H1 (cell line): ENCODE data around the gene PIMREG. TPM values are rescaled to one million over a fixed set of nuclear protein-coding genes. Genes with fewer than 3 reads are reported as not detected.
A peak's percentile ranks its signal among the peaks of the same experiment; 100 is the strongest.

Source experiments
- CTCF ChIA-PET: fragments of 300-600 bp; sonication (Branson Sonifier 250); formaldehyde crosslinking; loops from one replicate; lab custom pipeline; 2021; ENCODE audit not compliant: partially characterized antibody; lab: Charles Lee
- POLR2A ChIA-PET: fragments of 300-600 bp; sonication (Branson Sonifier 250); formaldehyde crosslinking; loops from one replicate; lab custom pipeline; 2021; ENCODE audit warnings: inconsistent platforms; ENCODE audit not compliant: partially characterized antibody; lab: Charles Lee
- DNase-seq, 2 experiments: peaks; one replicate each; pipeline versions ENCODE4 v3.0.0 to v3.0.0-alpha.2; 2010 to 2022; ENCODE audit warnings: low spot score in 2 of 2, low read depth in 1 of 2, mixed read lengths in 1 of 2
- FAIRE-seq: peaks from 2 replicates; lab custom pipeline; 2011; peaks lifted over from hg19 to GRCh38; lab: Jason Lieb, UNC
- H2AFZ ChIP-seq: 2 replicates; pipeline ENCODE4 v1.8.1; 2012; ENCODE audit warnings: low read length, inconsistent platforms
- H2AK5ac ChIP-seq: 2 replicates; pipeline ENCODE4 v1.6.1; 2013; ENCODE audit warnings: low read depth, low read length
- H2BK120ac ChIP-seq: replicated peaks from 2 replicates; pipeline ENCODE3; 2013; ENCODE audit warnings: low read depth, low read length, inconsistent platforms
- H2BK12ac ChIP-seq: 2 replicates; pipeline ENCODE4 v1.6.1; 2013; ENCODE audit warnings: low read depth, low read length
- H2BK15ac ChIP-seq: 2 replicates; pipeline ENCODE4 v1.6.1; 2013; ENCODE audit warnings: low read length
- H2BK20ac ChIP-seq: 2 replicates; pipeline ENCODE4 v1.6.1; 2013; ENCODE audit warnings: low read length
- H2BK5ac ChIP-seq: 2 replicates; pipeline ENCODE4 v1.6.1; 2013; ENCODE audit warnings: low read depth, low read length
- H3K14ac ChIP-seq: 2 replicates; pipeline ENCODE4 v1.6.1; 2013; ENCODE audit warnings: inconsistent platforms; ENCODE audit not compliant: insufficient read length
- H3K18ac ChIP-seq: 2 replicates; pipeline ENCODE4 v1.6.1; 2013; ENCODE audit warnings: low read length; ENCODE audit errors: extremely low read depth
- H3K23ac ChIP-seq: 2 replicates; pipeline ENCODE4 v1.6.1; 2013; ENCODE audit warnings: inconsistent platforms; ENCODE audit not compliant: insufficient read length
- H3K23me2 ChIP-seq: 2 replicates; pipeline ENCODE4 v1.6.1; 2013; ENCODE audit warnings: low read depth, low read length
- H3K27ac ChIP-seq: 2 replicates; pipeline ENCODE4 v1.6.1; 2011; ENCODE audit warnings: low read depth, low read length, inconsistent platforms
- H3K27me3 ChIP-seq, 4 experiments: replicated peaks in 1 of 4; 1 replicate in 1 of 4; 2 replicates in 3 of 4; pipeline versions ENCODE4 v1.6.1 to v1.8.1; 2011 to 2013; ENCODE audit warnings: low read length in 3 of 4, mild to moderate bottlenecking in 3 of 4, inconsistent platforms in 2 of 4, mixed read lengths in 2 of 4, moderate library complexity in 1 of 4; ENCODE audit not compliant: control insufficient read depth in 3 of 4, insufficient read depth in 3 of 4; ENCODE audit errors: extremely low read depth in 1 of 4
- H3K36me3 ChIP-seq, 4 experiments: 2 replicates each; pipeline versions ENCODE4 v1.6.1 to v1.8.1; 2011 to 2013; ENCODE audit warnings: mild to moderate bottlenecking in 4 of 4, low read length in 3 of 4, moderate library complexity in 2 of 4, control low read depth in 1 of 4, inconsistent platforms in 1 of 4; ENCODE audit not compliant: insufficient read depth in 4 of 4, control insufficient read depth in 2 of 4
- H3K4ac ChIP-seq: replicated peaks from 2 replicates; pipeline ENCODE3; 2013; ENCODE audit warnings: low read length, low read depth, mixed read lengths, inconsistent platforms; ENCODE audit not compliant: insufficient read length
- H3K4me1 ChIP-seq, 4 experiments: replicated peaks in 1 of 4; 1 replicate in 1 of 4; 2 replicates in 3 of 4; pipeline versions ENCODE4 v1.6.1 to v1.8.1; 2011 to 2013; ENCODE audit warnings: low read length in 3 of 4, inconsistent platforms in 2 of 4, mixed read lengths in 1 of 4; ENCODE audit not compliant: insufficient read depth in 4 of 4, control insufficient read depth in 3 of 4
- H3K4me2 ChIP-seq, 2 experiments: 2 replicates each; pipeline versions ENCODE4 v1.6.1 to v1.8.1; 2011 to 2013; ENCODE audit warnings: low read depth in 2 of 2, low read length in 2 of 2, control low read depth in 1 of 2, inconsistent platforms in 1 of 2, mild to moderate bottlenecking in 1 of 2; ENCODE audit not compliant: insufficient read depth in 1 of 2
- H3K4me3 ChIP-seq, 4 experiments: fragments of 200-600, 300-600 bp in 1 of 4; sonication (generic), shearing (Covaris generic), sonication (Bioruptor Twin) in 1 of 4; 2 replicates each; pipeline versions ENCODE4 v1.5.1 to v1.8.1; 2011 to 2016; ENCODE audit warnings: low read length in 4 of 4, low read depth in 3 of 4, control low read depth in 2 of 4, inconsistent platforms in 2 of 4, mild to moderate bottlenecking in 2 of 4, mixed read lengths in 1 of 4, moderate library complexity in 1 of 4; ENCODE audit not compliant: insufficient read depth in 2 of 4; ENCODE audit errors: extremely low read depth in 1 of 4
- H3K56ac ChIP-seq: replicated peaks from 2 replicates; pipeline ENCODE3; 2013; ENCODE audit warnings: low read depth, mild to moderate bottlenecking, mixed read lengths, low read length, inconsistent platforms; ENCODE audit not compliant: insufficient read length
- H3K79me1 ChIP-seq: 2 replicates; pipeline ENCODE4 v1.6.1; 2013; ENCODE audit warnings: low read depth, low read length, control low read depth
- H3K79me2 ChIP-seq, 2 experiments: 2 replicates each; pipeline versions ENCODE4 v1.6.1 to v1.8.1; 2012 to 2013; ENCODE audit warnings: low read length in 2 of 2, mild to moderate bottlenecking in 2 of 2, inconsistent platforms in 1 of 2; ENCODE audit not compliant: insufficient read depth in 2 of 2, control insufficient read depth in 1 of 2
- H3K9ac ChIP-seq, 4 experiments: replicated peaks in 1 of 4; 1 replicate in 1 of 4; 2 replicates in 3 of 4; pipeline versions ENCODE4 v1.6.1 to v1.8.1; 2011 to 2013; ENCODE audit warnings: low read depth in 3 of 4, low read length in 3 of 4, control low read depth in 2 of 4, mild to moderate bottlenecking in 2 of 4, moderate library complexity in 2 of 4, inconsistent platforms in 1 of 4; ENCODE audit errors: extremely low read depth in 1 of 4
- H3K9me3 ChIP-seq, 2 experiments: 2 replicates each; pipeline versions ENCODE4 v1.6.1 to v1.8.1; 2012 to 2013; ENCODE audit warnings: mild to moderate bottlenecking in 2 of 2, moderate library complexity in 2 of 2, control low read depth in 1 of 2, inconsistent platforms in 1 of 2, low read depth in 1 of 2, low read length in 1 of 2, mixed read lengths in 1 of 2; ENCODE audit not compliant: insufficient read depth in 2 of 2
- H4K20me1 ChIP-seq, 2 experiments: replicated peaks in 1 of 2; 2 replicates each; pipeline versions ENCODE3 to v1.8.1; 2011 to 2013; ENCODE audit warnings: inconsistent platforms in 2 of 2, low read length in 2 of 2, mild to moderate bottlenecking in 1 of 2; ENCODE audit not compliant: insufficient read depth in 2 of 2, control insufficient read depth in 1 of 2
- H4K5ac ChIP-seq: 2 replicates; pipeline ENCODE4 v1.6.1; 2013; ENCODE audit warnings: low read length, low read depth, mixed read lengths, inconsistent platforms; ENCODE audit not compliant: insufficient read length
- H4K8ac ChIP-seq: 2 replicates; pipeline ENCODE4 v1.8.0; 2013; ENCODE audit warnings: mild to moderate bottlenecking, moderate library complexity, low read length, inconsistent platforms; ENCODE audit not compliant: insufficient read depth; ENCODE audit errors: extremely low read depth
- H4K91ac ChIP-seq: replicated peaks from 2 replicates; pipeline ENCODE3; 2013; ENCODE audit warnings: low read length, mixed read lengths, inconsistent platforms; ENCODE audit not compliant: insufficient read length
- BCL11A ChIP-seq, 2 experiments: IDR thresholded peaks; one replicate each; pipeline ENCODE4 v1.6.1; 2011; ENCODE audit warnings: low read depth in 2 of 2, low read length in 2 of 2, mild to moderate bottlenecking in 2 of 2
- BRCA1 ChIP-seq: IDR thresholded peaks from 2 replicates; pipeline ENCODE4 v1.6.1; 2012; ENCODE audit warnings: low read depth, low read length, improper control_type of control experiment
- CEBPB ChIP-seq: IDR thresholded peaks from 2 replicates; pipeline ENCODE4 v1.6.1; 2012; ENCODE audit warnings: low read depth, low read length
- CHD2 ChIP-seq: IDR thresholded peaks from 2 replicates; pipeline ENCODE4 v1.6.1; 2012; ENCODE audit warnings: low read length, improper control_type of control experiment
- CTBP2 ChIP-seq: IDR thresholded peaks from 2 replicates; pipeline ENCODE4 v1.7.0; 2011; ENCODE audit warnings: borderline replicate concordance, mild to moderate bottlenecking, moderate library complexity, mixed read lengths, low read length; ENCODE audit not compliant: insufficient read depth, insufficient read length
- HDAC6 ChIP-seq: IDR thresholded peaks from one replicate; pipeline ENCODE4 v1.7.1; 2012; ENCODE audit warnings: low read depth, mild to moderate bottlenecking, inconsistent platforms, low read length, moderate library complexity
- NRF1 ChIP-seq: IDR thresholded peaks from 2 replicates; pipeline ENCODE4 v1.6.1; 2011; ENCODE audit warnings: mild to moderate bottlenecking, low read depth, low read length, improper control_type of control experiment
- RAD21 ChIP-seq, 2 experiments: IDR thresholded peaks in 1 of 2; conservative IDR thresholded peaks in 1 of 2; 2 replicates each; pipeline ENCODE4 v1.6.1; 2011; ENCODE audit warnings: low read depth in 2 of 2, low read length in 2 of 2, improper control_type of control experiment in 1 of 2, inconsistent platforms in 1 of 2, mild to moderate bottlenecking in 1 of 2, moderate library complexity in 1 of 2
- RBBP5 ChIP-seq: IDR thresholded peaks from 2 replicates; pipeline ENCODE4 v1.7.1; 2012; ENCODE audit warnings: low read depth, mild to moderate bottlenecking, inconsistent platforms, low read length, moderate library complexity, borderline replicate concordance
- RFX5 ChIP-seq: IDR thresholded peaks from 2 replicates; pipeline ENCODE4 v1.6.1; 2011; ENCODE audit warnings: low read depth, low read length, improper control_type of control experiment, borderline replicate concordance
- RXRA ChIP-seq: IDR thresholded peaks from 2 replicates; pipeline ENCODE4 v1.6.1; 2011; ENCODE audit warnings: low read depth, mild to moderate bottlenecking, low read length, moderate library complexity; ENCODE audit not compliant: insufficient read depth
- TAF1 ChIP-seq: IDR thresholded peaks from 2 replicates; pipeline ENCODE4 v1.6.1; 2011; ENCODE audit warnings: mild to moderate bottlenecking, low read depth, low read length
- YY1 ChIP-seq: IDR thresholded peaks from 2 replicates; pipeline ENCODE4 v1.6.1; 2011; ENCODE audit warnings: low read depth, mild to moderate bottlenecking, low read length
- WGBS, 2 experiments: shearing (Covaris generic) in 1 of 2; methylation state at CpG; one replicate each; pipeline versions ENCODE4 v1.1.6 to v1.1.7; 2013 to 2015; ENCODE audit warnings: low lambda C conversion rate in 2 of 2, mixed read lengths in 2 of 2, inconsistent platforms in 1 of 2, low coverage in 1 of 2, missing lambda C conversion rate in 1 of 2; ENCODE audit not compliant: insufficient replicate concordance in 2 of 2, insufficient coverage in 1 of 2, insufficient read length in 1 of 2; ENCODE audit errors: extremely low coverage in 1 of 2, missing lambda C conversion rate in 1 of 2; 5-methylcytosine and 5-hydroxymethylcytosine counted together
- polyA plus RNA-seq, 7 experiments: library from polyadenylated mRNA; depleted of rRNA in 3 of 7; stranded (reverse) in 5 of 7; unstranded in 2 of 7; fragments of >200 nt in 5 of 7; fragments of 200-250 nt in 2 of 7; gene quantifications; 1 replicate in 5 of 7; 2 replicates in 1 of 7; 4 replicates in 1 of 7; pipeline versions ENCODE4 v1.2.1 to v1.2.3, GENCODE V29; 2011 to 2013; ENCODE audit warnings: missing spikeins in 2 of 7, mixed read lengths in 2 of 7
- total RNA-seq: library from RNA; stranded (reverse); fragmentation: NEBNext Ultra II Directional; extraction: Animal tissue kit (Norgen Biotek cat#: 25700); gene quantifications from 2 replicates; pipeline ENCODE4 v1.2.1, GENCODE V29; 2021

Gene PIMREG
- total and polyA plus RNA-seq, 2 of the 8 experiments (the other 6 are each of a cell fraction or from before 2014, with no cell fraction given) = 133 to 148 TPM

GRCh38 chr17:6473128-6473767 is 29.0 kb downstream of the PIMREG start:
- Histone ChIP-seq H3K27ac (no peak overlapping the region), H2AK5ac (no peak overlapping the region), H2BK120ac (no peak overlapping the region), H3K56ac (no peak overlapping the region), H4K8ac (no peak overlapping the region), H3K18ac (peak overlapping the region; percentile 60; the same call in 1 of the 2 replicates), H2AFZ (no peak overlapping the region), H3K9ac (no peak overlapping the region), H3K4me1 (peaks cover 0 to 13% (median 8%) of the 10 kb centered on the region in 4 experiments; a peak in 4 of 7 replicates), H3K4me3 (no peak overlapping the region), H3K23ac (no peak overlapping the region), H2BK5ac (peak overlapping the region; percentile 48; the same call in 1 of the 2 replicates), H3K79me1 (no peaks in the 10 kb centered on the region), H3K4ac (no peak overlapping the region), H3K23me2 (no peaks in the 10 kb centered on the region), H4K20me1 (no peaks in the 10 kb centered on the region), H2BK15ac (0 out of 2 replicates have a peak overlapping the region, but pooled peaks have one; percentile 77), H2BK12ac (peak overlapping the region; percentile 72; the same call in 1 of the 2 replicates), H4K5ac (no peak overlapping the region), H3K4me2 (no peak overlapping the region), H4K91ac (no peak overlapping the region), H2BK20ac (no peak overlapping the region), H3K27me3 (no peaks in the 10 kb centered on the region), H3K36me3 (no peaks in the 10 kb centered on the region), H3K79me2 (no peaks in the 10 kb centered on the region), H3K9me3 (no peaks in the 10 kb centered on the region), H3K14ac (no peak overlapping the region)
- POLR2A ChIA-PET = interaction anchor here (0.5 to 2.0 kb wide), 7 partner anchors 10 to 169 kb away, joined by 3 to 10 read pairs (median 3); no protein-coding TSS in a partner anchor
- 56% methylated on average over 14 of the region's 14 CpGs; no CpG with 5 or more reads in 1 of the 2 experiments for WGBS, 2 experiments
- CTCF ChIA-PET = interaction anchor here (0.7 to 6.4 kb wide), 39 partner anchors 10 to 978 kb away, joined by 3 to 68 read pairs (median 5); no protein-coding TSS in a partner anchor
- FAIRE-seq = peak; percentile 73
- peak in 1 of 2 experiments; percentile 93 for DNase-seq
- TF ChIP-seq RFX5 = no peak
- TF ChIP-seq BCL11A (IDR thresholded peaks at IDR 0.05; ENCODE audit: low read depth in 2 of 2, low read length in 2 of 2) = no peak
- TF ChIP-seq RBBP5 = no peak
- 0 out of 2 replicates have a peak, but pooled peaks have one; percentile 39 for TF ChIP-seq YY1
- TF ChIP-seq CEBPB = no peak
- TF ChIP-seq TAF1 = no peak
- no peak for TF ChIP-seq RXRA
- no peak for TF ChIP-seq NRF1
- TF ChIP-seq CTBP2 = no peak
- TF ChIP-seq CHD2 = no peak
- TF ChIP-seq BRCA1 = no peak
- TF ChIP-seq HDAC6 = no peak
- peak; percentile 85 to 92 for TF ChIP-seq RAD21 (IDR thresholded peaks at IDR 0.05 in 1 of 2, conservative IDR thresholded peaks at IDR 0.05 in 1 of 2; ENCODE audit: low read depth in 2 of 2, low read length in 2 of 2)
